Liver (tissue), 3 donors: ENCODE results near the gene MAPT.

Experiments used
- CTCF ChIP-seq: fragments of 150-350 bp; IDR thresholded peaks from 2 replicates; pipeline ENCODE4 v1.5.1; 2017; ENCODE audit warnings: improper control_type of control experiment, low read depth, low read length; ENCODE audit not compliant: missing input control
- EGR1 ChIP-seq, 2 donors: IDR thresholded peaks; 2 replicates each; pipeline ENCODE4 v1.6.1; 2016 to 2018; ENCODE audit warnings: antibody characterized with exemption in 2 of 2, low read depth in 2 of 2
- FOXA1 ChIP-seq: IDR thresholded peaks from 2 replicates; pipeline ENCODE4 v1.6.1; 2016; ENCODE audit warnings: antibody characterized with exemption
- JUND ChIP-seq, 2 donors: IDR thresholded peaks; 2 replicates each; pipeline ENCODE4 v1.6.1; 2016; ENCODE audit warnings: antibody characterized with exemption in 2 of 2
- RAD21 ChIP-seq, 2 donors: IDR thresholded peaks; 2 replicates each; pipeline ENCODE4 v1.6.1; 2016; ENCODE audit warnings: antibody characterized with exemption in 2 of 2, mild to moderate bottlenecking in 2 of 2
- REST ChIP-seq: IDR thresholded peaks from 2 replicates; pipeline ENCODE4 v1.6.1; 2016; ENCODE audit warnings: antibody characterized with exemption, mild to moderate bottlenecking
- SP1 ChIP-seq: IDR thresholded peaks from 2 replicates; pipeline ENCODE4 v1.6.1; 2018; ENCODE audit warnings: antibody characterized with exemption, mild to moderate bottlenecking
- YY1 ChIP-seq: IDR thresholded peaks from 2 replicates; pipeline ENCODE4 v1.6.1; 2016; ENCODE audit warnings: antibody characterized with exemption, mild to moderate bottlenecking
- ZBTB33 ChIP-seq: IDR thresholded peaks from 2 replicates; pipeline ENCODE4 v1.6.1; 2016; ENCODE audit warnings: antibody characterized with exemption
- donor health status: healthy.
- donor health status: healthy.

GRCh38 chr17:45974916-45975630, 80.7 kb downstream of the MAPT start:
- TF ChIP-seq CTCF: no peak
- TF ChIP-seq REST: no peak
- TF ChIP-seq FOXA1: no peak
- TF ChIP-seq YY1: no peak
- TF ChIP-seq EGR1 (IDR thresholded peaks at IDR 0.05; ENCODE audit: low read depth in 2 of 2): no peak
- no peak for TF ChIP-seq SP1
- no peak for TF ChIP-seq RAD21 (IDR thresholded peaks at IDR 0.05)
- TF ChIP-seq JUND (IDR thresholded peaks at IDR 0.05): no peak
- TF ChIP-seq ZBTB33: no peak
